ENCODE data around the gene RAB27B. TPM values are rescaled to one million over a fixed set of nuclear protein-coding genes. Genes with fewer than 3 reads are reported as not detected.

RAB27B gene
- total RNA-seq, 2 donors from 2014 or later, result 0.11 to 1.1 TPM

- H3K4me3 ChIP-seq, result no peak overlapping the region
- no peak for TF ChIP-seq CTCF (IDR thresholded peaks at IDR 0.05)
- H3K27me3 ChIP-seq, result no peaks in the 10 kb centered on the region
- no peaks in the 10 kb centered on the region for H3K9me3 ChIP-seq
- no peaks in the 10 kb centered on the region for H3K36me3 ChIP-seq
- no peak overlapping the region for H3K27ac ChIP-seq
- no peaks in the 10 kb centered on the region for H3K4me1 ChIP-seq
- DNase-seq (ENCODE audit: low spot score), result no peak
Observed at GRCh38 chr18:54909538-54909937, 81.3 kb downstream of the RAB27B start.

DNA sequence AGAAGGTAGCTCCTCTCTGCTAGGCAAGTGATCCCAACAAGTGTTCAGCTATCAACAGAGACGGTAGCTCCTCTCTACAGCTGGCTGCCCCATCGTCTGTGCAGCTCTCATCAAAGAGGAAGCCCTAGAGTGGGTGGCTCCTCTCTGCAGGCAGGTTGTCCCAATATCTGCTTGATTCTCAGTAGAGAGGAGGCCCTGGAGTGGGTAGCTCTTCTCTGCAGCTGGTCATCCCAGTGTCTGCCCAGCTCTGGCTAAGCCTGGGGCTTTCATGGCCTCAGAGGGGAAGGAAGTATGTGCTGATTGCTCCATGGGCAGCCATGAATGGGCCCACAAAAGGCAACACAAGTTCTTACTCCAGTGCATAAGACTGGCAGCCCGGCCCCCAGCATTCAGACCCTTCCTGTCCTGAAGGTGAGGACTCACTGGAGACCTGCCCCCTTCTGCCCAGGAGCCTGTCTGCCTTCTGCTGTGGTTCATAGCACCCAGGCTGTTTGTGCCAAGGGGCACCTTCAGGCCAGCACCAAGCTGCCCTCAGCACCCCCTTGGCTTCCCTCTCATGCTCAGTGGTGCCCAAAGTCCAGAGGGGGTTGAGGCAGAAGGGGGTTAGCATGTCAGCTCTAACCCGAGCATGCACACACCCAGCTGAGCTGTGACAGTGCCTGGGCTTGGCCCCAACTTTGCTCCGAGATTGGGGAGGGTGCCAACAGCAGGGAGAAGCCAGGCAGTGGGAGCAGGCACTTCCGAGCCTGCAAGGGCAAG is 82.1 kb downstream of the RAB27B start:
- Histone ChIP-seq H3K9me3 (no peaks in the 10 kb centered on the region), H3K4me3 (no peak overlapping the region), H3K4me1 (no peaks in the 10 kb centered on the region), H3K36me3 (no peaks in the 10 kb centered on the region), H3K27ac (no peak overlapping the region), H3K27me3 (no peaks in the 10 kb centered on the region)
- no peak for DNase-seq (ENCODE audit: low spot score)
- no peak for TF ChIP-seq CTCF (IDR thresholded peaks at IDR 0.05)

GRCh38 chr18:54911551-54911950 is 83.3 kb downstream of the RAB27B start:
- TF ChIP-seq CTCF (IDR thresholded peaks at IDR 0.05), result no peak
- Histone ChIP-seq H3K4me1 (no peaks in the 10 kb centered on the region), H3K4me3 (no peak overlapping the region)

DNA sequence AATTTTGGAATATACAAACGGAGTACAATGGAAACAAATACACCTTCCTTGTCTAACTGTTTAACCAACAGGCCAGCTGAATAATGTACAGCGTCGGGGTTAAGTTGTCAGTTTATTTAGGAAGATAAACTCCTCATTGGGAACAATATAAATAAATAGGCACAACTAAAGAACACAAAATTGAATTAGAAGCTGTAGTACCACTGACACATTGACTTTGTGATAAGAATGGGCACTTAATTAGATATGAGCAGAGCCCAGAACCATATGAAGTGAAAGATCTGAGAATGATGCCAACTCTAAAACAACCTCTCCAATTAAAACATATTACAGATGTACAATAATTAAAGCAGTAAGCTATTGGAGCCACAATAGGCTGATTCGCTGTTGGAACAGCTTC is 86.5 kb downstream of the RAB27B start:
- Histone ChIP-seq H3K36me3 (no peaks in the 10 kb centered on the region), H3K9me3 (no peaks in the 10 kb centered on the region), H3K4me3 (no peak overlapping the region), H3K27ac (no peak overlapping the region), H3K27me3 (no peaks in the 10 kb centered on the region), H3K4me1 (no peaks in the 10 kb centered on the region)
- no peak for TF ChIP-seq CTCF (IDR thresholded peaks at IDR 0.05)
- DNase-seq (ENCODE audit: low spot score), result no peak

More at GRCh38 chr18:54911551-54911950, 83.3 kb downstream of the RAB27B start:
- Histone ChIP-seq H3K27me3 (no peaks in the 10 kb centered on the region), H3K9me3 (no peaks in the 10 kb centered on the region), H3K36me3 (no peaks in the 10 kb centered on the region), H3K27ac (no peak overlapping the region)
- no peak for DNase-seq (ENCODE audit: low spot score)

- no peak overlapping the region for H3K27ac ChIP-seq
- H3K36me3 ChIP-seq, result no peaks in the 10 kb centered on the region
- TF ChIP-seq CTCF (IDR thresholded peaks at IDR 0.05), result no peak
- no peak overlapping the region for H3K4me3 ChIP-seq
- no peaks in the 10 kb centered on the region for H3K9me3 ChIP-seq
- no peaks in the 10 kb centered on the region for H3K27me3 ChIP-seq
- no peak for DNase-seq (ENCODE audit: low spot score)
- H3K4me1 ChIP-seq, result no peaks in the 10 kb centered on the region
Observed at GRCh38 chr18:54916507-54916906, 88.2 kb downstream of the RAB27B start.

- H3K27me3 ChIP-seq, result no peaks in the 10 kb centered on the region
- no peak overlapping the region for H3K4me3 ChIP-seq
- no peak for DNase-seq (ENCODE audit: low spot score)
- H3K36me3 ChIP-seq, result no peaks in the 10 kb centered on the region
- H3K27ac ChIP-seq, result no peak overlapping the region
- no peak for TF ChIP-seq CTCF (IDR thresholded peaks at IDR 0.05)
- no peaks in the 10 kb centered on the region for H3K9me3 ChIP-seq
- no peaks in the 10 kb centered on the region for H3K4me1 ChIP-seq
Observed at GRCh38 chr18:54918060-54918459, 89.8 kb downstream of the RAB27B start.

Data from right atrium auricular region (tissue), 2 donors.